GM19397 (cell line): ENCODE data around the gene RHOH.

Experiments
- ATAC-seq: cut with Tn5 transposase; IDR thresholded peaks from one replicate; pipeline ENCODE4 v1.9.1; 2021; ENCODE audit warnings: mild to moderate bottlenecking, moderate library complexity; ENCODE audit not compliant: unreplicated experiment

RHOH gene

GRCh38 chr4:40232610-40233009 is 35.8 kb downstream of the RHOH start:
- no peak for ATAC-seq

- no peak for ATAC-seq
These were observed 36.4 kb downstream of the RHOH start for GRCh38 chr4:40233227-40233626.

GRCh38 chr4:40234519-40235039 is 37.7 kb downstream of the RHOH start:
- ATAC-seq, result no peak

GRCh38 chr4:40238008-40238699 is 41.3 kb downstream of the RHOH start:
- ATAC-seq, result no peak

- ATAC-seq, result no peak
These were observed 42.1 kb downstream of the RHOH start for GRCh38 chr4:40238700-40239548.

DNA sequence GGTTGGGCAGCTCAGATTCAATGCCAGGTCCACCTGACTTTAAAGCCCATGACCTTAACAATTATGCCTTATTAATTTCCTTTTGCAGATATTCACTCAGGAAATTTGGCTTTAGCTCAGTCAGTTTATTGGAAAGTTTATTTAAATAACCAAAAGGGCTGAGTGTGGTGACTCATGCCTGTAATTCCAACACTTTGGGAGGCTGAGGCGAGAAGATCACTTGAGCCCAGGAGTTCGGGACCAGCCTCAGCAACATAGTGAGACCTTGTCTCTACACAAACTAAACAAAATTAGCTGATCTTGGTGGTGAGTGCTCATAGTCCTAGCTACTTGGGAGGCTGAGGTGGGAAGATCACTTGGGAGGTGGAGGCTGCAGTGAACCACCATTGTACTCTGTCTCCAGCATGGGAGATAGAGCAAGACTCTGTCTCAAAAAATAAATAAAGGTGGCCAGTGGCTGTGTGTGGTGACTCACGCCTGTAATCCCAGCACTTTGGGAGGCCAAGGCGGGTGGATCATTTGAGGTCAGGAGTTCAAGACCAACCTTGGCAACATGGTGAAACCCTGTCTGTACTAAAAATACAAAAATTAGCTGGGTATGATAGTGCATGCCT is 43.3 kb downstream of the RHOH start:
- no peak for ATAC-seq

- no peak for ATAC-seq
These were observed 44.2 kb downstream of the RHOH start for GRCh38 chr4:40241026-40241425.

DNA sequence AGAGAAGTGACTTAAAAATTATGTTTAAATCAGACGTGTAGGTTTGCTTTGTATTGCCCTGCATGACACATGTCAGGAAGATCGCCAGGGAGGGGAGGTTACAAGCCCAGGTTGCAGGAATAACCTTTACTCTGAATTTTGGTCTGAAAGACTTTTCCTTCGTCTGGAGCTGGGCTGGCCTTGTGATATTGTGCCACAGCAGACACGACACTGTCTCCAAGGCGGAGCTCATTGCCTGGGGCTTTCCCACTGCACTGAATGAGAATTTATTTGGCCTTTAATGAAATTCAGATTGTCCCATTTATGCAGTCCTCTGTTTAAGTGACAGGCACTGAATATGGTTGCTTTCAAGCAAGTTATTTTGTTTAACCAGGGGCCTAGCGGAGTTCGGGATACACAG is 45.1 kb downstream of the RHOH start:
- ATAC-seq, result no peak

- ATAC-seq, result no peak
These were observed 46.6 kb downstream of the RHOH start for GRCh38 chr4:40243386-40243948.

GRCh38 chr4:40244606-40245005 is 47.8 kb downstream of the RHOH start:
- no peak for ATAC-seq

GRCh38 chr4:40245550-40245949 is 48.7 kb downstream of the RHOH start:
- ATAC-seq, result no peak

- ATAC-seq, result no peak
These were observed 49.4 kb downstream of the RHOH start for GRCh38 chr4:40246011-40246900.

DNA sequence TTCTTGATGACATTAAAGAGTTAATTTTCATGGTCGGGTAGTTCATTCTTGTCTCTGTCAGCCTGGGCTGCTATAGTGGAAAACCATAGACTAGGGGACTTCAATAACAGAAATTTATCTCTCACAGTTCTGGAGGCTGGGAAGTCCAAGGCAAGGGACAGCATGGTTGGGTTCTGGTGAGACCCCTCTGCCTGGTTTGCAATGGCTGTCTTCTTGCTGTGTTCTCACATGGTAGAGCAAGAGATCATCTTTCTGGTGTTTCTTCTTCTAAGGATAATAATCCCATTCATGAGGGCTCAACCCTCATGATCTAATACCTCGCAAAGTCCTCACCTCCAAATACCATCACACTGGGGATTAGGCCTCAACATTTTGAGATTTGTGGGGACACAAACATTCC is 50.1 kb downstream of the RHOH start:
- ATAC-seq, result no peak

DNA sequence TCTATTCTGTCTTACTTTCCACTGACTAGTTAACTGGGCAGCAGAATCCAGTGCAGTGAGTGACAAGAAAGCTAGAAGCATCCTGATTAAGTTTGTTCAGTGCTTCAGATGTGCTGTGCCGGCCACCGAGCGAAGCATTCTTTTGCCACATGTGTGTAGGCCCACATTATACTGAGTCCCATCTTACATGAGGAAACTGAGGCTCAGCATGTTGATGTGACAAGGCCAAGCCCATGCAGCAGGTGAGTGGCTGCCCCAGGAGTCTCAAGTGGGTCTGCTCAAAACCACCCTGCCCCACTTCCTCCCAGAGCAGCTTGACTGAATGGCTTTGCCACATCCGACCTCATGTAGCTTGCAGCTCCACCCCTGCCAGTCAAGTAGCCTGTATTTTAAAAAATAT is 50.5 kb downstream of the RHOH start:
- ATAC-seq, result no peak

GRCh38 chr4:40251366-40251765 is 54.5 kb downstream of the RHOH start:
- no peak for ATAC-seq

DNA sequence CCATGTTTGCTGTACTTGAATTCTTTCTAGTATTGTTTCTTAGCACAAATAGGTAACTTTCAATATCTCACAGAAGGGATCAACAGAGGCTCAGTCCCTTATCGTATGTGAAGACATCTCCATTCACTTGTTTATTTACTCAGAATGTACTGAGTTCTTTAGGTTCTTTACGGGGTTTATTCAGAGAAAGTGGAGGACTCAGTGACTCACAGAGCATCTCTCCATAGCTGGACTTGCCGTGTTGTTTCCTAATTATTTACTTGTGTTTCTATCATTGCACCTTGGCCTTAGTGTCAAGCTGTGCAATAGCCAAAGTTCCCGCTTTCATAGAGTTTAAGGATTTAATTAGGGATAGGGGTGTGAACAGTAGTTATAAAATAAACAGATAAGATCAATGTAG is 57.1 kb downstream of the RHOH start:
- no peak for ATAC-seq

GRCh38 chr4:40254608-40255392 is 58.0 kb downstream of the RHOH start:
- ATAC-seq, result no peak

GRCh38 chr4:40255393-40256281 is 58.8 kb downstream of the RHOH start:
- no peak for ATAC-seq

DNA sequence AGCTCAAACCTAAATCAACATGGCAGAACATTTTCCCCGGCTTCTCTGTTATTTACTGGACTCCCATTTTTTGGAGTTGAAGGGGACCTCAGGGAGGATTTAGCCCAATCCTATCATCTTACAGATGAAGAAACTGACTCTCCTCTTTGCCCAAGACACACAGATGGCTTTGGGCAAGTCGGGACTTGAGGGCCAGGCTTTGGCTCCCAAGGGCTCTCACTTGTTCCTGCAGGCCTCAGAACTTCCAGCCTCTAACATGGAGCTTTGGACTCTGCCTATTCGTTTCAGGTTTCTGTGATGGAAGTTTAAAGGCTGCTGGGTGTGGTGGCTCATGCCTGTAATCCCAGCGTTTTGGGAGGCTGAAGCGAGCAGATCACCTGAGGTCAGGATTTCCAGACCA is 59.5 kb downstream of the RHOH start:
- ATAC-seq, result no peak
